HAP-1 (cell line): ENCODE data around the gene SPATA13.
"Not testable (repeated sequence)": the region's sequence is repeated elsewhere in the genome, so short reads cannot be mapped to it uniquely, and the experiment has no call there.

ENCODE experiments used
- DNase-seq, 2 experiments: peaks; one replicate each; pipeline ENCODE4 v3.0.0-alpha.2; 2016 to 2020; ENCODE audit warnings: low spot score in 2 of 2
- H3K27me3 ChIP-seq: fragments of 250-450 bp; sonication (Bioruptor Pico); 2 replicates; pipeline ENCODE4 v1.5.1; 2020; ENCODE audit warnings: low read depth, mild to moderate bottlenecking, moderate library complexity
- H3K36me3 ChIP-seq: fragments of 250-450 bp; sonication (Bioruptor Pico); replicated peaks from 2 replicates; pipeline ENCODE4 v1.5.1; 2020; ENCODE audit warnings: mild to moderate bottlenecking
- H3K4me1 ChIP-seq: fragments of 250-450 bp; sonication (Bioruptor Pico); 2 replicates; pipeline ENCODE4 v1.5.1; 2020; ENCODE audit warnings: mild to moderate bottlenecking
- H3K4me3 ChIP-seq: fragments of 250-450 bp; sonication (Bioruptor Pico); 2 replicates; pipeline ENCODE4 v1.5.1; 2020; ENCODE audit warnings: mild to moderate bottlenecking, moderate library complexity
- H3K9me3 ChIP-seq: fragments of 250-450 bp; sonication (Bioruptor Pico); 2 replicates; pipeline ENCODE4 v1.5.1; 2020; ENCODE audit warnings: mild to moderate bottlenecking, moderate library complexity
- in situ Hi-C: fragments of 300-500 bp; cut with MboI; formaldehyde crosslinking; loops from 3 replicates; pipeline ENCODE4 v1.14.3; 2020; ENCODE audit warnings: low sequenced_read_pairs, inconsistent platforms, mixed read lengths

The SPATA13 gene

GRCh38 chr13:24290280-24290932, 129.9 kb downstream of the SPATA13 start:
- H3K36me3 ChIP-seq, result peaks cover 10% of the 10 kb centered on the region
- in situ Hi-C loops, result no loop called here
- H3K27me3 ChIP-seq, result no peaks in the 10 kb centered on the region
- H3K4me1 ChIP-seq, result no peaks in the 10 kb centered on the region
- no peak overlapping the region for H3K4me3 ChIP-seq
- H3K9me3 ChIP-seq, result no peaks in the 10 kb centered on the region
- no peak for DNase-seq

- Histone ChIP-seq H3K4me1 (no peaks in the 10 kb centered on the region), H3K27me3 (no peaks in the 10 kb centered on the region), H3K4me3 (no peak overlapping the region), H3K9me3 (no peaks in the 10 kb centered on the region), H3K36me3 (peaks cover 13% of the 10 kb centered on the region)
- in situ Hi-C loops, result no loop called here
- no peak for DNase-seq
Observed at GRCh38 chr13:24292481-24292880, 132.0 kb downstream of the SPATA13 start.

DNA sequence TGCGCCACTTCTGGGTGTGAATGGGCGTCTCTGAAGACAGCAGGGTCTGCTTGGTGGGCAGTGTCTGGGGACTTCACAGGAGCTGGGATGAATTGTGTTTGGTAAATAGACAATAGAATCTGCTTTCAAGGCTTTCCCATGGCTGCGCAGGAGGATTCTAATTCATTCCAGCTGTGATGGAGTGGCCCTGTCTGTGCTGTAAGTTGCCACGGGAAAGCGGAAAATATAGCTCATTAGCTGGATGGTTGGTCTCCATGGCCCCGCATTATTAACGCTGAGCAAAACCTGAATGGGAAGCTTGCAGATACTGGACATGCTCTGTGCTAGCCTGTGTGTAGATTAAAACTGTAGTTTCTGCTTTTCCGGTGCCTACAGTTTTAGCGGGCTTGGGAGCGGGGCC, 133.2 kb downstream of the SPATA13 start:
- no peak overlapping the region for H3K4me3 ChIP-seq
- DNase-seq, result no peak
- peaks cover 14% of the 10 kb centered on the region for H3K36me3 ChIP-seq
- no peaks in the 10 kb centered on the region for H3K9me3 ChIP-seq
- H3K27me3 ChIP-seq, result no peaks in the 10 kb centered on the region
- no peaks in the 10 kb centered on the region for H3K4me1 ChIP-seq
- in situ Hi-C loops, result no loop called here

DNA sequence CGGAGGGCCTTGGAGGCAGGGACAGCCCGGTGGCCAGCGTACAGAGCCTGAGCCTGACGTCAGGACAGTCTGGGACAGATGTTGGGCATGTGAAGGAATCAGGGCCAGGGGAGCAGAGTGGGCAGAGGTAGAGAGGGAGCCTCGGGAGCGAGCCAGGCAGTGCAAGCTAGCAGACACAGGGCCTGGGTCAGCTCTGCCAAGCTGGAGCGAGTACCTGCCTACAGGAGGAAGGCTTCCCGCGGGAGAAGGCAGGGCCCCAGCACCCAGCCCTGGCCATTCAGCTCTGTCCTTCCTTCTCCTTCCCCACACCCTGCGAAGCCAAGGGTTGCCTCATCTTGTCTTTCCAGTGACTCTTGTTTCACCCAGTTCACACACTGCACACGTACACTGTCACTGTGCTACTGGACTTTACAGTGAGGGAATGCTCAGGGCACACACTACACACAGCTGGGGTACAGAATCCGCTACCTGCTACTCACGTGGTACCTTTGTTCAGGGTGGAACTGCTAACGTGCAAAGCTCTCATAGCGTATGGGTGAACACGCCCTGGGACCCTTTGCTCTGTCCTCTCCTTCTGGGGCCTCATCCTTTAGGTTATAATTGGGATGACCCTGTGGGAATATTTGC, 139.1 kb downstream of the SPATA13 start:
- DNase-seq, result no peak
- H3K4me3 ChIP-seq, result no peak overlapping the region
- H3K4me1 ChIP-seq, result no peaks in the 10 kb centered on the region
- H3K27me3 ChIP-seq, result no peaks in the 10 kb centered on the region
- no peaks in the 10 kb centered on the region for H3K9me3 ChIP-seq
- H3K36me3 ChIP-seq, result peaks cover 12% of the 10 kb centered on the region
- in situ Hi-C loops, result no loop called here

DNA sequence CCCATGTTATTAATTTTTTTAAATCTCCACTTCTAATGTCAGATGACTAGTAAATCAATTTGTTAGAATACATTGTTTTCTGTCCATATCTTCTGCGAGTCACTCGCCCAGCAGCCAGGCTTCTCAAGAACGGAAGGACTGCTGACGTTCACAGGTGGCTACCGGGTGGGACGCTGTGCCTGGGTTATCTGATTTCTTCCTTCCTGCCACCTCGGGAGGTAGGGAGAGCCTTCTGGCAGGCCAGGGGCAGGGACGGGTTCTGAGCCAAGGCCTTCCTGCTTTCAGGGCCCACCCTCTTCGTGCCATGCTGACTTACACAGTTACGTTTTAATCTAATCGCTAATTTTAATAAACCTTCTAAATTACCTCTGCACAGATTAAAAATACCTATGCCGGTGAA, 140.9 kb downstream of the SPATA13 start:
- Histone ChIP-seq H3K36me3 (peaks cover 2% of the 10 kb centered on the region; the same call in 1 of the 2 replicates), H3K4me1 (no peaks in the 10 kb centered on the region), H3K27me3 (no peaks in the 10 kb centered on the region), H3K4me3 (no peak overlapping the region), H3K9me3 (no peaks in the 10 kb centered on the region)
- no peak for DNase-seq
- in situ Hi-C loops, result no loop called here

GRCh38 chr13:24301911-24302310, 141.4 kb downstream of the SPATA13 start:
- in situ Hi-C loops, result no loop called here
- no peaks in the 10 kb centered on the region for H3K9me3 ChIP-seq
- DNase-seq, result no peak
- no peaks in the 10 kb centered on the region for H3K4me1 ChIP-seq
- H3K36me3 ChIP-seq, result peaks cover 2% of the 10 kb centered on the region; the same call in 1 of the 2 replicates
- H3K27me3 ChIP-seq, result no peaks in the 10 kb centered on the region
- H3K4me3 ChIP-seq, result no peak overlapping the region

GRCh38 chr13:24304620-24305019, 144.1 kb downstream of the SPATA13 start:
- H3K36me3 ChIP-seq, result no peaks in the 10 kb centered on the region
- H3K4me1 ChIP-seq, result no peaks in the 10 kb centered on the region
- in situ Hi-C loops, result no loop called here
- no peaks in the 10 kb centered on the region for H3K27me3 ChIP-seq
- no peak overlapping the region for H3K4me3 ChIP-seq
- DNase-seq, result no peak
- H3K9me3 ChIP-seq, result no peaks in the 10 kb centered on the region

GRCh38 chr13:24306632-24307031, 146.1 kb downstream of the SPATA13 start:
- in situ Hi-C loops, result no loop called here
- DNase-seq, result no peak

GRCh38 chr13:24307211-24308067, 146.9 kb downstream of the SPATA13 start:
- in situ Hi-C loops, result no loop called here
- H3K36me3 ChIP-seq, result no peaks in the 10 kb centered on the region
- no peak overlapping the region for H3K4me3 ChIP-seq
- H3K27me3 ChIP-seq, result no peaks in the 10 kb centered on the region
- H3K9me3 ChIP-seq, result no peaks in the 10 kb centered on the region
- no peaks in the 10 kb centered on the region for H3K4me1 ChIP-seq
- no peak for DNase-seq

More at GRCh38 chr13:24306632-24307031, 146.1 kb downstream of the SPATA13 start:
- H3K4me1 ChIP-seq, result no peaks in the 10 kb centered on the region
- H3K36me3 ChIP-seq, result no peaks in the 10 kb centered on the region
- no peaks in the 10 kb centered on the region for H3K9me3 ChIP-seq
- no peak overlapping the region for H3K4me3 ChIP-seq
- H3K27me3 ChIP-seq, result no peaks in the 10 kb centered on the region

GRCh38 chr13:24308068-24308445, 147.5 kb downstream of the SPATA13 start:
- no peak for DNase-seq
- in situ Hi-C loops, result no loop called here
- Histone ChIP-seq H3K4me1 (no peaks in the 10 kb centered on the region), H3K27me3 (no peaks in the 10 kb centered on the region), H3K4me3 (no peak overlapping the region), H3K9me3 (no peaks in the 10 kb centered on the region), H3K36me3 (no peaks in the 10 kb centered on the region)

GRCh38 chr13:24308488-24309020, 148.0 kb downstream of the SPATA13 start:
- H3K4me1 ChIP-seq, result no peaks in the 10 kb centered on the region
- H3K27me3 ChIP-seq, result no peaks in the 10 kb centered on the region
- in situ Hi-C loops, result no loop called here
- no peak overlapping the region for H3K4me3 ChIP-seq
- no peaks in the 10 kb centered on the region for H3K9me3 ChIP-seq
- DNase-seq, result no peak
- H3K36me3 ChIP-seq, result no peaks in the 10 kb centered on the region

DNA sequence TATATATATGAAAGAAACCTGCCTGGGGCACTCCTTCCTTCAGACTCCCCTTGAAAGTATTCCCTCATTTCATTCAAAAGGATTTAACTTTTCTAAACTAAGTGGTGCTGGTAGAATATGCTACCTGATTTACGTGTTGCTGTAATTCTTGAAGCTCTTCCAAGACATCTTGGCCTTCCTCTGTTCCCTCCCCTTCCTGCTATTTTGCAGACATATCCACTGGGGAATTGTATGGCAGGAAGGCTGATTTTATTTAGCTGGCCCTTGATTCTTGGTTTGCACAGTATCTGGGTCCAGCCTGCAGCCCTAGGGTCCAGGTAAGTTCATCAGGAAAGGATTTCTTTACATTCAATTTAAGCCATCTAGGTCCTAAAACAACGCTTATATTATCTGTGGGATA, 148.8 kb downstream of the SPATA13 start, which contains the start of gene C1QTNF9:
Gene C1QTNF9, plus strand, starts transcription at position 281 of the 400 bp plus-strand sequence. CDS start 6,424 bp downstream, outside the sequence.
- H3K27me3 ChIP-seq, H3K36me3 ChIP-seq, in situ Hi-C loops, H3K9me3 ChIP-seq, H3K4me1 ChIP-seq, DNase-seq, H3K4me3 ChIP-seq: not testable (repeated sequence)

DNA sequence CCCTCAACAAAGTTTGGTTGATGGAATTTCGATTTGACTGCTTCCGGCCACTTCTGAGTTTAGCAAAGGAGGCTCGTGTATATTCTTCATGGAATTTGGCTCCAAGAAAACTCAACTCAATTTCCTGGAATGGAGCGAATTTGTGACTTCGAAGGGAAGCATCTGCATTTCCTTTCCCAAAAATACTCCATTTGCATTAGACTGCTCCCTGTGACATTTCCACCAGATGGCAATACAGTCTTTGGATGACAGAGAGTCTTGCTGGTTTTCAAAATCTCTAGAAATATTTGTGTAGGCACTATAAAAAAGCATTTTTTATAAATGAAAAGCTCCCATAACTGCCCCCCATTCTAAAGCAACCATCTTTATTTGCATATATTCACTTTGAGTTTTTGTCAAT, 152.9 kb downstream of the SPATA13 start:
- Histone ChIP-seq H3K4me1 (no peaks in the 10 kb centered on the region), H3K4me3 (no peak overlapping the region), H3K9me3 (no peaks in the 10 kb centered on the region), H3K27me3 (no peaks in the 10 kb centered on the region), H3K36me3 (no peaks in the 10 kb centered on the region)
- DNase-seq, result no peak
- in situ Hi-C loops, result no loop called here

DNA sequence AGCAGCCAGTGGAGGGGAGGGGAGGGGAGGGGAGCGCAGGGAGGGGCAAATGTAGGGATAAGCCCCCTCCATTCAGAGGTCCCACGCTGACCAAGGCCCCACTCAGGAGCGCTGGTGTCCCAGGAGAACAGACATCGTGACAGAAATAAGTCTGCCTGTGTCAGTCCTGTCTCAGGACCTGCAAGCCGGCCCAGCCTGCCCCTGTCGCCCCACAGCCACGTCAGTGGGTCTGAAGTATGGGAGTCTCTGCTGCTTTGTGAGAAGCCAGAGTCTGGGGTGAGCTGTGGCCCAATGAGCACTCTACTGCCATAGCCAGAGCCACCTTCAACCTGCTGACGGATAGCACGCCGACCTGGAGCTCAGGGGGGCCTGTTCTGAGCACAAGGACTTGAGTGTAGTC, 157.3 kb downstream of the SPATA13 start:
- H3K27me3 ChIP-seq, H3K36me3 ChIP-seq, H3K4me1 ChIP-seq, H3K4me3 ChIP-seq, H3K9me3 ChIP-seq, DNase-seq, in situ Hi-C loops: not testable (repeated sequence)
